IMR-90 (cell line): ENCODE results near the gene KIF13A. TPM values are rescaled to one million over a fixed set of nuclear protein-coding genes. Genes with fewer than 3 reads are reported as not detected.

ENCODE experiments used
- ATAC-seq: fragments of 200-7000 bp; cut with Tn5 transposase; 2 replicates; pipeline ENCODE4 v1.9.1; 2020; ENCODE audit warnings: low read depth, mild to moderate bottlenecking, moderate library complexity
- BruUV-seq: library from RNA; stranded (reverse); fragments of 400-500 nt; replicated peaks from 2 replicates; lab custom pipeline; 2021; lab: Mats Ljungman, UMichigan
- CTCF ChIA-PET: fragments of 300-600 bp; formaldehyde crosslinking; extraction: SDS; loops from one replicate; lab custom pipeline; 2021; ENCODE audit warnings: antibody characterized with exemption; lab: Yijun Ruan, JAX
- POLR2A ChIA-PET: fragments of 300-600 bp; sonication (Branson Sonifier 250); formaldehyde crosslinking; loops from one replicate; lab custom pipeline; 2022; ENCODE audit warnings: antibody characterized with exemption; ENCODE audit not compliant: unreplicated experiment; lab: Charles Lee
- DNase-seq: peaks from one replicate; pipeline ENCODE4 v3.0.0; 2013
- H2AFZ ChIP-seq: replicated peaks from 2 replicates; pipeline ENCODE3; 2013; ENCODE audit warnings: low read length, mild to moderate bottlenecking; ENCODE audit not compliant: poor library complexity
- H2AK5ac ChIP-seq: 2 replicates; pipeline ENCODE4 v1.6.1; 2013; ENCODE audit warnings: low read depth, low read length, inconsistent platforms
- H2AK9ac ChIP-seq: replicated peaks from 2 replicates; pipeline ENCODE3; 2013; ENCODE audit warnings: mild to moderate bottlenecking, low read depth, low read length, moderate library complexity; ENCODE audit not compliant: poor library complexity
- H2BK120ac ChIP-seq: 2 replicates; pipeline ENCODE4 v1.6.1; 2013; ENCODE audit warnings: low read depth, low read length, inconsistent platforms
- H2BK15ac ChIP-seq: 3 replicates; pipeline ENCODE4 v1.6.1; 2013; ENCODE audit warnings: low read depth, low read length, inconsistent platforms
- H2BK20ac ChIP-seq: 2 replicates; pipeline ENCODE4 v1.6.1; 2013; ENCODE audit warnings: low read depth, mild to moderate bottlenecking, inconsistent platforms, low read length, moderate library complexity
- H2BK5ac ChIP-seq: 2 replicates; pipeline ENCODE4 v1.6.1; 2013; ENCODE audit warnings: mild to moderate bottlenecking, low read depth, low read length, inconsistent platforms; ENCODE audit not compliant: poor library complexity, severe bottlenecking
- H3K14ac ChIP-seq: replicated peaks from 2 replicates; pipeline ENCODE4 v1.6.1; 2013; ENCODE audit warnings: low read depth, low read length, inconsistent platforms
- H3K18ac ChIP-seq: 2 replicates; pipeline ENCODE4 v1.6.1; 2013; ENCODE audit warnings: low read depth, low read length, control low read depth
- H3K23ac ChIP-seq: 2 replicates; pipeline ENCODE4 v1.6.1; 2013; ENCODE audit warnings: low read depth, low read length, inconsistent platforms
- H3K27ac ChIP-seq: 2 replicates; pipeline ENCODE4 v1.5.1; 2013; ENCODE audit warnings: mild to moderate bottlenecking, control low read depth, low read length; ENCODE audit not compliant: insufficient read depth
- H3K27me3 ChIP-seq: 2 replicates; pipeline ENCODE4 v1.6.1; 2013; ENCODE audit warnings: low read length; ENCODE audit not compliant: control insufficient read depth, insufficient read depth
- H3K36me3 ChIP-seq: 2 replicates; pipeline ENCODE4 v1.6.1; 2013; ENCODE audit warnings: low read length, mixed read lengths; ENCODE audit not compliant: control insufficient read depth, insufficient read depth
- H3K4ac ChIP-seq: 2 replicates; pipeline ENCODE4 v1.6.1; 2013; ENCODE audit warnings: low read depth, low read length, inconsistent platforms
- H3K4me1 ChIP-seq: 2 replicates; pipeline ENCODE4 v1.6.1; 2013; ENCODE audit warnings: low read length, mixed read lengths; ENCODE audit not compliant: control insufficient read depth, insufficient read depth
- H3K4me2 ChIP-seq: 2 replicates; pipeline ENCODE4 v1.6.1; 2013; ENCODE audit warnings: low read depth, mild to moderate bottlenecking, control low read depth, low read length, moderate library complexity
- H3K4me3 ChIP-seq: 2 replicates; pipeline ENCODE4 v1.5.1; 2013; ENCODE audit warnings: low read depth, mild to moderate bottlenecking, control low read depth, low read length, moderate library complexity; ENCODE audit not compliant: insufficient read depth
- H3K56ac ChIP-seq: 2 replicates; pipeline ENCODE4 v1.6.1; 2013; ENCODE audit warnings: low read length, inconsistent platforms; ENCODE audit not compliant: insufficient read depth; ENCODE audit errors: extremely low read depth
- H3K79me1 ChIP-seq, 2 experiments: 2 replicates each; pipeline ENCODE4 v1.6.1; 2013; ENCODE audit warnings: low read length in 2 of 2, inconsistent platforms in 1 of 2, low read depth in 1 of 2
- H3K9ac ChIP-seq: 2 replicates; pipeline ENCODE4 v1.6.1; 2013; ENCODE audit warnings: low read depth, low read length, control low read depth
- H3K9me1 ChIP-seq: 2 replicates; pipeline ENCODE4 v1.6.1; 2013; ENCODE audit warnings: low read length, inconsistent platforms; ENCODE audit not compliant: insufficient read depth
- H3K9me3 ChIP-seq: 2 replicates; pipeline ENCODE4 v1.6.1; 2013; ENCODE audit warnings: low read length; ENCODE audit not compliant: control insufficient read depth, insufficient read depth
- H4K20me1 ChIP-seq: 2 replicates; pipeline ENCODE4 v1.6.1; 2013; ENCODE audit warnings: low read length, inconsistent platforms; ENCODE audit not compliant: insufficient read depth
- H4K5ac ChIP-seq: 2 replicates; pipeline ENCODE4 v1.6.1; 2013; ENCODE audit warnings: mild to moderate bottlenecking, low read depth, low read length, control low read depth
- H4K8ac ChIP-seq, 2 experiments: 2 replicates each; pipeline ENCODE4 v1.6.1; 2013; ENCODE audit warnings: low read depth in 2 of 2, low read length in 2 of 2, control low read depth in 1 of 2, inconsistent platforms in 1 of 2
- H4K91ac ChIP-seq: 2 replicates; pipeline ENCODE4 v1.6.1; 2013; ENCODE audit warnings: low read depth, low read length, inconsistent platforms; ENCODE audit not compliant: insufficient read depth
- CEBPB ChIP-seq: IDR thresholded peaks from 2 replicates; pipeline ENCODE4 v1.6.1; 2012; ENCODE audit warnings: low read depth, low read length, improper control_type of control experiment
- CHD1 ChIP-seq: IDR thresholded peaks from 2 replicates; pipeline ENCODE4 v1.6.1; 2012; ENCODE audit warnings: low read depth, low read length, improper control_type of control experiment
- FOS ChIP-seq: fragments of 150-350 bp; IDR thresholded peaks from 2 replicates; pipeline ENCODE4 v1.6.1; 2016; ENCODE audit warnings: low read depth, low read length
- MAFK ChIP-seq: IDR thresholded peaks from 2 replicates; pipeline ENCODE4 v1.6.1; 2012; ENCODE audit warnings: low read depth, low read length, improper control_type of control experiment
- MXI1 ChIP-seq: IDR thresholded peaks from 2 replicates; pipeline ENCODE4 v1.6.1; 2012; ENCODE audit warnings: low read depth, mild to moderate bottlenecking, low read length, moderate library complexity, borderline replicate concordance
- RCOR1 ChIP-seq: IDR thresholded peaks from 2 replicates; pipeline ENCODE4 v1.6.1; 2012; ENCODE audit warnings: mild to moderate bottlenecking, low read length, improper control_type of control experiment; ENCODE audit not compliant: insufficient replicate concordance
- RFX5 ChIP-seq: IDR thresholded peaks from 2 replicates; pipeline ENCODE4 v1.8.0; 2012; ENCODE audit warnings: low read depth, mild to moderate bottlenecking, low read length, moderate library complexity
- SMC3 ChIP-seq: fragments of 150-350 bp; IDR thresholded peaks from 2 replicates; pipeline ENCODE4 v1.6.1; 2016; ENCODE audit warnings: low read depth, mild to moderate bottlenecking, antibody characterized with exemption, low read length, moderate library complexity
- WGBS, 2 experiments: methylation state at CpG; one replicate each; pipeline versions ENCODE4 v1.1.5 to v1.1.7; 2013; ENCODE audit warnings: missing lambda C conversion rate in 2 of 2; ENCODE audit not compliant: insufficient read length in 1 of 2; ENCODE audit errors: extremely low coverage in 2 of 2; 5-methylcytosine and 5-hydroxymethylcytosine counted together
- dilution Hi-C: fragments of 300-500 bp; cut with HindIII; formaldehyde crosslinking; loops from one replicate; pipeline ENCODE4 v1.14.3; 2018; ENCODE audit warnings: low sequenced_read_pairs; ENCODE audit not compliant: unreplicated experiment
- in situ Hi-C: fragments of 300-500 bp; cut with MboI; formaldehyde crosslinking; loops from 3 replicates; pipeline ENCODE4 v1.14.3; 2019; ENCODE audit warnings: low sequenced_read_pairs, inconsistent platforms, mixed read lengths
- intact Hi-C: fragments of 100-400 bp; cut with micrococcal nuclease; formaldehyde crosslinking; loops from 2 replicates; pipeline ENCODE4 v1.10.0; 2022
- polyA plus RNA-seq, 3 experiments: library from polyadenylated mRNA; depleted of rRNA; stranded (reverse); fragments of >200 nt; gene quantifications; 2 replicates each; pipeline ENCODE4 v1.2.3, GENCODE V29; 2012; ENCODE audit warnings: low replicate concordance in 1 of 3
- total RNA-seq: library from RNA; depleted of rRNA; stranded (reverse); fragments of >200 nt; gene quantifications from 2 replicates; pipeline ENCODE4 v1.2.3, GENCODE V29; 2012
- TF ChIP-seq, protein P1 (sequence below): fragments of 150-350 bp; IDR thresholded peaks from 2 replicates; pipeline ENCODE4 v1.6.1; 2017; ENCODE audit warnings: mild to moderate bottlenecking, antibody characterized with exemption, low read length, low read depth
- TF ChIP-seq, protein P2 (sequence below): fragments of 150-350 bp; IDR thresholded peaks from 2 replicates; pipeline ENCODE4 v1.6.1; 2016; ENCODE audit warnings: low read depth, mild to moderate bottlenecking, low read length, moderate library complexity, borderline replicate concordance
- TF ChIP-seq, protein P3 (sequence below): conservative IDR thresholded peaks from 2 replicates; pipeline ENCODE4 v1.5.1; 2012; ENCODE audit warnings: mild to moderate bottlenecking, low read depth, low read length, improper control_type of control experiment

Gene KIF13A
- total and polyA plus RNA-seq, 2 of the 4 experiments (the other 2 are of a cell fraction), result 23.3 to 51.8 TPM

- TF ChIP-seq RFX5, result no peak
- no peak for TF ChIP-seq CHD1
- TF ChIP-seq MAFK, result no peak
- TF ChIP-seq, protein P1, sequence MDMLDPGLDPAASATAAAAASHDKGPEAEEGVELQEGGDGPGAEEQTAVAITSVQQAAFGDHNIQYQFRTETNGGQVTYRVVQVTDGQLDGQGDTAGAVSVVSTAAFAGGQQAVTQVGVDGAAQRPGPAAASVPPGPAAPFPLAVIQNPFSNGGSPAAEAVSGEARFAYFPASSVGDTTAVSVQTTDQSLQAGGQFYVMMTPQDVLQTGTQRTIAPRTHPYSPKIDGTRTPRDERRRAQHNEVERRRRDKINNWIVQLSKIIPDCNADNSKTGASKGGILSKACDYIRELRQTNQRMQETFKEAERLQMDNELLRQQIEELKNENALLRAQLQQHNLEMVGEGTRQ, result no peak
- no peak for TF ChIP-seq RCOR1
- TF ChIP-seq MXI1, result no peak
- no peak for TF ChIP-seq CEBPB
- TF ChIP-seq, protein P2, sequence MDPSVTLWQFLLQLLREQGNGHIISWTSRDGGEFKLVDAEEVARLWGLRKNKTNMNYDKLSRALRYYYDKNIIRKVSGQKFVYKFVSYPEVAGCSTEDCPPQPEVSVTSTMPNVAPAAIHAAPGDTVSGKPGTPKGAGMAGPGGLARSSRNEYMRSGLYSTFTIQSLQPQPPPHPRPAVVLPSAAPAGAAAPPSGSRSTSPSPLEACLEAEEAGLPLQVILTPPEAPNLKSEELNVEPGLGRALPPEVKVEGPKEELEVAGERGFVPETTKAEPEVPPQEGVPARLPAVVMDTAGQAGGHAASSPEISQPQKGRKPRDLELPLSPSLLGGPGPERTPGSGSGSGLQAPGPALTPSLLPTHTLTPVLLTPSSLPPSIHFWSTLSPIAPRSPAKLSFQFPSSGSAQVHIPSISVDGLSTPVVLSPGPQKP, result no peak
- TF ChIP-seq, protein P3, sequence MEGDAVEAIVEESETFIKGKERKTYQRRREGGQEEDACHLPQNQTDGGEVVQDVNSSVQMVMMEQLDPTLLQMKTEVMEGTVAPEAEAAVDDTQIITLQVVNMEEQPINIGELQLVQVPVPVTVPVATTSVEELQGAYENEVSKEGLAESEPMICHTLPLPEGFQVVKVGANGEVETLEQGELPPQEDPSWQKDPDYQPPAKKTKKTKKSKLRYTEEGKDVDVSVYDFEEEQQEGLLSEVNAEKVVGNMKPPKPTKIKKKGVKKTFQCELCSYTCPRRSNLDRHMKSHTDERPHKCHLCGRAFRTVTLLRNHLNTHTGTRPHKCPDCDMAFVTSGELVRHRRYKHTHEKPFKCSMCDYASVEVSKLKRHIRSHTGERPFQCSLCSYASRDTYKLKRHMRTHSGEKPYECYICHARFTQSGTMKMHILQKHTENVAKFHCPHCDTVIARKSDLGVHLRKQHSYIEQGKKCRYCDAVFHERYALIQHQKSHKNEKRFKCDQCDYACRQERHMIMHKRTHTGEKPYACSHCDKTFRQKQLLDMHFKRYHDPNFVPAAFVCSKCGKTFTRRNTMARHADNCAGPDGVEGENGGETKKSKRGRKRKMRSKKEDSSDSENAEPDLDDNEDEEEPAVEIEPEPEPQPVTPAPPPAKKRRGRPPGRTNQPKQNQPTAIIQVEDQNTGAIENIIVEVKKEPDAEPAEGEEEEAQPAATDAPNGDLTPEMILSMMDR, result no peak
- no peak for TF ChIP-seq FOS
- no peak for TF ChIP-seq SMC3
- Histone ChIP-seq H4K8ac (no peak overlapping the region), H2AFZ (no peak overlapping the region), H3K9ac (no peak overlapping the region), H3K18ac (no peak overlapping the region), H2AK9ac (no peak overlapping the region), H3K4ac (no peak overlapping the region), H2BK15ac (no peak overlapping the region), H3K27me3 (no peaks in the 10 kb centered on the region), H3K9me3 (no peaks in the 10 kb centered on the region), H4K5ac (no peak overlapping the region), H3K36me3 (no peaks in the 10 kb centered on the region), H2BK20ac (no peak overlapping the region), H3K4me3 (no peak overlapping the region), H2BK120ac (no peak overlapping the region), H3K27ac (no peak overlapping the region), H2BK5ac (no peak overlapping the region), H4K91ac (no peak overlapping the region), H3K4me1 (no peaks in the 10 kb centered on the region), H2AK5ac (no peak overlapping the region), H3K56ac (no peak overlapping the region), H3K23ac (no peak overlapping the region), H3K4me2 (no peak overlapping the region), H4K20me1 (no peaks in the 10 kb centered on the region), H3K14ac (no peak overlapping the region), H3K9me1 (peaks cover 3% of the 10 kb centered on the region; the same call in 1 of the 2 replicates), H3K79me1 (no peaks in the 10 kb centered on the region)
- CTCF ChIA-PET, result no interaction called here
- POLR2A ChIA-PET, result no interaction called here
- WGBS, 2 experiments, result no CpG with 5 or more reads among the region's 2 CpGs
- in situ Hi-C loops, result no loop called here
- DNase-seq, result no peak
- no peak for ATAC-seq
- intact Hi-C loops, result no loop called here
- dilution Hi-C loops, result no loop called here
- BruUV-seq, result no TSS peak
These were observed 43.8 kb upstream of the KIF13A start for GRCh38 chr6:18031189-18031588.
